Calu3 (cell line): ENCODE data around the gene CEACAM16. TPM values are rescaled to one million over a fixed set of nuclear protein-coding genes. Genes with fewer than 3 reads are reported as not detected.

Source experiments
- BruUV-seq: library from RNA; stranded (reverse); fragments of 400-500 nt; replicated peaks from 2 replicates; lab custom pipeline; 2021; lab: Mats Ljungman, UMichigan
- CTCF ChIA-PET: fragments of 300-600 bp; sonication (Branson Sonifier 250); formaldehyde crosslinking; loops from one replicate; lab custom pipeline; 2022; ENCODE audit warnings: antibody characterized with exemption; lab: Charles Lee
- DNase-seq: peaks from one replicate; pipeline ENCODE4 v3.0.0; 2022
- H3K27ac Mint-ChIP-seq: one replicate; pipeline ENCODE4 v1.8.0; 2022; ENCODE audit warnings: mixed read lengths; ENCODE audit not compliant: unreplicated experiment
- H3K27me3 Mint-ChIP-seq: one replicate; pipeline ENCODE4 v1.8.0; 2022; ENCODE audit warnings: mixed read lengths; ENCODE audit not compliant: unreplicated experiment
- H3K36me3 Mint-ChIP-seq: one replicate; pipeline ENCODE4 v1.8.0; 2022; ENCODE audit warnings: mild to moderate bottlenecking, moderate library complexity, mixed read lengths; ENCODE audit not compliant: insufficient read depth, unreplicated experiment
- H3K4me1 Mint-ChIP-seq: one replicate; pipeline ENCODE4 v1.8.0; 2022; ENCODE audit warnings: mild to moderate bottlenecking, low read depth, mixed read lengths; ENCODE audit not compliant: unreplicated experiment
- H3K4me3 Mint-ChIP-seq: one replicate; pipeline ENCODE4 v1.8.0; 2022; ENCODE audit warnings: mild to moderate bottlenecking, low read depth, moderate library complexity, mixed read lengths; ENCODE audit not compliant: unreplicated experiment
- H3K9me3 Mint-ChIP-seq: one replicate; pipeline ENCODE4 v1.8.0; 2022; ENCODE audit warnings: low read depth, mixed read lengths; ENCODE audit not compliant: unreplicated experiment
- CTCF ChIP-seq: fragments of 200-600 bp; IDR thresholded peaks from one replicate; pipeline ENCODE4 v1.8.0; 2022; ENCODE audit warnings: antibody characterized with exemption; ENCODE audit not compliant: unreplicated experiment
- intact Hi-C: fragments of 100-400 bp; cut with micrococcal nuclease; formaldehyde crosslinking; loops from one replicate; pipeline ENCODE4 v1.10.0; 2022; ENCODE audit not compliant: unreplicated experiment
- total RNA-seq: library from RNA; stranded (reverse); gene quantifications from 2 replicates; pipeline ENCODE4 v1.2.3, GENCODE V29; 2022

CEACAM16 gene
- total RNA-seq, 1 experiment from 2014 or later = 0.38 TPM

GRCh38 chr19:44722131-44723121 is 23.5 kb downstream of the CEACAM16 start:
- H3K27ac Mint-ChIP-seq = no peak overlapping the region
- no peaks in the 10 kb centered on the region for H3K9me3 Mint-ChIP-seq
- no TSS peak for BruUV-seq
- peaks cover 11% of the 10 kb centered on the region for H3K36me3 Mint-ChIP-seq
- TF ChIP-seq CTCF = no peak
- no peaks in the 10 kb centered on the region for H3K27me3 Mint-ChIP-seq
- CTCF ChIA-PET = interaction anchor here (0.7 to 7.9 kb wide), 6 partner anchors 10 to 123 kb away, joined by 4 to 223 read pairs (median 10); partner anchors contain the start of gene NECTIN2
- H3K4me1 Mint-ChIP-seq = peaks cover 65% of the 10 kb centered on the region
- no peak overlapping the region for H3K4me3 Mint-ChIP-seq
- intact Hi-C loops = loop anchor here (5.0 to 10.0 kb wide), 2 partner anchors 35 to 122 kb away; partner anchors contain the start of gene NECTIN2
- DNase-seq = no peak

- H3K27me3 Mint-ChIP-seq = no peaks in the 10 kb centered on the region
- DNase-seq = no peak
- peaks cover 6% of the 10 kb centered on the region for H3K36me3 Mint-ChIP-seq
- no TSS peak for BruUV-seq
- peak overlapping the region; percentile 74 for H3K27ac Mint-ChIP-seq
- peak overlapping the region; percentile 22 for H3K4me3 Mint-ChIP-seq
- CTCF ChIA-PET = interaction anchor here (0.7 to 7.9 kb wide), 26 partner anchors 8 to 232 kb away, joined by 3 to 223 read pairs (median 6); partner anchors contain the start of genes CBLC, CLPTM1 and NECTIN2
- intact Hi-C loops = loop anchor here (5.0 to 10.0 kb wide), 2 partner anchors 36 to 121 kb away; partner anchors contain the start of gene NECTIN2
- H3K9me3 Mint-ChIP-seq = no peaks in the 10 kb centered on the region
- TF ChIP-seq CTCF = no peak
- peaks cover 67% of the 10 kb centered on the region for H3K4me1 Mint-ChIP-seq
Observed at GRCh38 chr19:44723299-44723951, 24.5 kb downstream of the CEACAM16 start.

GRCh38 chr19:44723952-44724319 is 25.0 kb downstream of the CEACAM16 start:
- intact Hi-C loops = loop anchor here (1.0 to 10.0 kb wide), 4 partner anchors 29 to 121 kb away; partner anchors contain the start of gene NECTIN2
- Mint-ChIP-seq H3K27me3 (no peaks in the 10 kb centered on the region), H3K4me1 (peaks cover 62% of the 10 kb centered on the region), H3K4me3 (peak overlapping the region; percentile 22), H3K36me3 (peaks cover 5% of the 10 kb centered on the region), H3K9me3 (no peaks in the 10 kb centered on the region), H3K27ac (peak overlapping the region; percentile 74)
- CTCF ChIA-PET = interaction anchor here (0.7 to 7.9 kb wide), 25 partner anchors 9 to 231 kb away, joined by 3 to 223 read pairs (median 7); partner anchors contain the start of genes CBLC, CLPTM1 and NECTIN2
- peak; percentile 98 for TF ChIP-seq CTCF
- DNase-seq = peak; percentile 91
- BruUV-seq = TSS peak; percentile 78

- intact Hi-C loops = loop anchor here (2.0 to 10.0 kb wide), 2 partner anchors 28 to 120 kb away; partner anchors contain the start of gene NECTIN2
- DNase-seq = peak; percentile 79
- Mint-ChIP-seq H3K27ac (peak overlapping the region; percentile 74), H3K4me1 (peaks cover 54% of the 10 kb centered on the region), H3K36me3 (peaks cover 5% of the 10 kb centered on the region), H3K27me3 (no peaks in the 10 kb centered on the region), H3K4me3 (peak overlapping the region; percentile 22), H3K9me3 (no peaks in the 10 kb centered on the region)
- TF ChIP-seq CTCF = no peak
- CTCF ChIA-PET = interaction anchor here (0.6 to 7.9 kb wide), 15 partner anchors 10 to 154 kb away, joined by 3 to 223 read pairs (median 8); partner anchors contain the start of gene NECTIN2
- BruUV-seq = no TSS peak
Observed at GRCh38 chr19:44725251-44725650, 26.3 kb downstream of the CEACAM16 start.
